ENCODE measurements around the gene IGF2BP1. TPM values are rescaled to one million over a fixed set of nuclear protein-coding genes. Genes with fewer than 3 reads are reported as not detected.

The IGF2BP1 gene
- total and polyA plus RNA-seq, 5 donors from 2014 or later = not detected

- DNase-seq (no peak), ATAC-seq (ENCODE audit: low read depth in 2 of 2) (peak in 1 of 2 donors; percentile 22)
- Mint-ChIP-seq H3K27ac (no peak overlapping the region), H3K27me3 (peaks cover 93% of the 10 kb centered on the region), H3K4me1 (peaks cover 0 to 36% (median 20%) of the 10 kb centered on the region in 4 donors), H3K4me3 (peak overlapping the region in 3 of 4 donors; percentile 63 to 79 (median 74)), H3K36me3 (no peaks in the 10 kb centered on the region), H3K9me3 (peaks cover 0 to 19% (median 2%) of the 10 kb centered on the region in 7 donors)
- Histone ChIP-seq H3K27ac (ENCODE audit: insufficient read depth, low read length, poor library complexity, severe bottlenecking) (no peak overlapping the region), H3K9me3 (ENCODE audit: control insufficient read depth in 2 of 2, low read length in 2 of 2) (peaks cover 0 to 3% of the 10 kb centered on the region in 2 experiments), H3K27me3 (ENCODE audit: control insufficient read depth, insufficient read depth, low read length) (peaks cover 64% of the 10 kb centered on the region), H3K36me3 (ENCODE audit: control insufficient read depth, insufficient read depth, low read length) (no peaks in the 10 kb centered on the region), H3K4me1 (ENCODE audit: control insufficient read depth, insufficient read depth, low read length, poor library complexity, severe bottlenecking) (peaks cover 36% of the 10 kb centered on the region), H3K4me3 (ENCODE audit: low read depth, low read length) (no peak overlapping the region)
Measured at GRCh38 chr17:48997827-48998586, 822 bp downstream of the IGF2BP1 start.

DNA sequence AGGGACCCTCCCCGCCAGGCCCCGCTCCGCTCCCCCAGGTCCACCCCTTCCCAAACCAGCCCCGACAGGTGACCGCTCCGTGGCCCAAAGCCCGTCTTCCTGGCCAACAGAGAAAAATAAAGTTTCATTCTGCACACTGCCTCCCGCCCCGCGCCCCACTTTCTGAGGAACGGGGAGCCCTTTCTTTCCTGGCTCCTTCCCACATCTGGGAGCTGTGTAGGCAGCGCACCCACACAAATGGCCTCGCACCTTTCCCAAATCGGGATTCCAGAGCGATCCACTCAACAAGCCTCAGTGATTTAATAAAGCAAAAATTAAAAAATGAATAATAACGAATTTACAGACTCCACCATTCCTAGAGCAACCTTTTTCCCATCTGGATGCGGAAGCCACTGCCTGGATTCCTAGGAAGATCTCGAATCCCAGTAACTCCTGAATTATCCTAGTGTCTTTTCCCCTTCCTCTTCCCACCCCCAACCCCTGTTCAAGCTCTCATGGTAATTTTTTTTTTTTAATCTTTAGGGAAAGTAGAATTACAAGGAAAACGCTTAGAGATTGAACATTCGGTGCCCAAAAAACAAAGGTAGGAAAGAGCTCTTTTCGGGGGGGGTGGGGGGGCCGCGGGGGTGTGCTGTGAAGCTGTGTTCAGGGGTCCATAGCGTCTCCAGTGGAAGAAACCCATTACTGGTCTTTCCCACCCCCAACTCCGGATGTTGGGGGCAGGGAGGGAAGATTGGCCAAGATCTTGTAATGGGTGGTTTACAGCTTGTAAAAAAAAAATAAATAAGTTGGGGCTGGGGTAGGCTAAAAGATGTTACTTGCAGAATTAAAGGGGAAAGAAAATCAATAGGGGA, 1.6 kb downstream of the IGF2BP1 start:
- no peak for ATAC-seq (ENCODE audit: low read depth in 2 of 2)
- Histone ChIP-seq H3K27ac (ENCODE audit: insufficient read depth, low read length, poor library complexity, severe bottlenecking) (no peak overlapping the region), H3K4me3 (ENCODE audit: low read depth, low read length) (no peak overlapping the region)

GRCh38 chr17:49000943-49001342, 3.8 kb downstream of the IGF2BP1 start:
- no peak overlapping the region for H3K27ac ChIP-seq (ENCODE audit: insufficient read depth, low read length, poor library complexity, severe bottlenecking)
- Mint-ChIP-seq H3K9me3 (peaks cover 0 to 17% (median 3%) of the 10 kb centered on the region in 7 donors), H3K4me1 (peaks cover 0 to 28% (median 15%) of the 10 kb centered on the region in 4 donors), H3K36me3 (no peaks in the 10 kb centered on the region), H3K27ac (no peak overlapping the region), H3K27me3 (peaks cover 96% of the 10 kb centered on the region), H3K4me3 (no peak overlapping the region)
- peaks cover 0 to 3% of the 10 kb centered on the region in 2 experiments for H3K9me3 ChIP-seq (ENCODE audit: control insufficient read depth in 2 of 2, low read length in 2 of 2)
- H3K4me3 ChIP-seq (ENCODE audit: low read depth, low read length) = no peak overlapping the region
- H3K27me3 ChIP-seq (ENCODE audit: control insufficient read depth, insufficient read depth, low read length) = peaks cover 69% of the 10 kb centered on the region
- no peaks in the 10 kb centered on the region for H3K36me3 ChIP-seq (ENCODE audit: control insufficient read depth, insufficient read depth, low read length)
- H3K4me1 ChIP-seq (ENCODE audit: control insufficient read depth, insufficient read depth, low read length, poor library complexity, severe bottlenecking) = peaks cover 28% of the 10 kb centered on the region
- no peak for DNase-seq
- ATAC-seq (ENCODE audit: low read depth in 2 of 2) = no peak

More for the DNA sequence above, 1.6 kb downstream of the IGF2BP1 start:
- peaks cover 0 to 36% (median 22%) of the 10 kb centered on the region in 4 donors for H3K4me1 Mint-ChIP-seq
- H3K36me3 ChIP-seq (ENCODE audit: control insufficient read depth, insufficient read depth, low read length) = no peaks in the 10 kb centered on the region
- no peak for DNase-seq
- peaks cover 69% of the 10 kb centered on the region for H3K27me3 ChIP-seq (ENCODE audit: control insufficient read depth, insufficient read depth, low read length)
- no peak overlapping the region for H3K27ac Mint-ChIP-seq
- peaks cover 0 to 19% (median 3%) of the 10 kb centered on the region in 7 donors for H3K9me3 Mint-ChIP-seq
- H3K4me3 Mint-ChIP-seq = peak overlapping the region in 3 of 4 donors; percentile 66 to 79 (median 78)
- H3K27me3 Mint-ChIP-seq = peaks cover 95% of the 10 kb centered on the region
- peaks cover 0 to 3% of the 10 kb centered on the region in 2 experiments for H3K9me3 ChIP-seq (ENCODE audit: control insufficient read depth in 2 of 2, low read length in 2 of 2)
- no peaks in the 10 kb centered on the region for H3K36me3 Mint-ChIP-seq
- H3K4me1 ChIP-seq (ENCODE audit: control insufficient read depth, insufficient read depth, low read length, poor library complexity, severe bottlenecking) = peaks cover 36% of the 10 kb centered on the region

DNA sequence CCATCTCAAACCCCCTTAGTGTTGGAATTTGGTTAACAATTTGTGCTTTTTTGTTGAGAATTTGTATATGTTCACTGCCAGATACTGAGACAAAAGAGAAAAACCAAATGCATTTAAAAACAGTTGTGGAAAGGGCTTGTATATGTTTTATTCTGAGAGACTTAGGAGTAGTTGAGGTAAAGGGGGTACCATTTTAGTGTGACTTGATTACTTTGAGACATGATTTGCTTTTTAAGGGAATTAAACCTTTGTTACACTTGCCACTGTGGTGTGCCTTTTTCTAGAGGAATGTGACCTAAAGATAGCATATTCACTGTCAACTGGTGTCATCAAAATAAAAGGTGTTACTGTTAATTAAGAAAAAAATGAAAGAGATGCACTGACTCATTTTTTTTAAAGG, 4.5 kb downstream of the IGF2BP1 start:
- DNase-seq = no peak
- Mint-ChIP-seq H3K9me3 (peaks cover 0 to 17% (median 2%) of the 10 kb centered on the region in 7 donors), H3K36me3 (no peaks in the 10 kb centered on the region), H3K27me3 (peaks cover 98% of the 10 kb centered on the region), H3K27ac (no peak overlapping the region), H3K4me3 (no peak overlapping the region), H3K4me1 (peaks cover 0 to 23% (median 12%) of the 10 kb centered on the region in 4 donors)
- Histone ChIP-seq H3K27me3 (ENCODE audit: control insufficient read depth, insufficient read depth, low read length) (peaks cover 73% of the 10 kb centered on the region), H3K9me3 (ENCODE audit: control insufficient read depth in 2 of 2, low read length in 2 of 2) (peaks cover 0 to 3% of the 10 kb centered on the region in 2 experiments), H3K4me3 (ENCODE audit: low read depth, low read length) (no peak overlapping the region), H3K4me1 (ENCODE audit: control insufficient read depth, insufficient read depth, low read length, poor library complexity, severe bottlenecking) (peaks cover 21% of the 10 kb centered on the region), H3K36me3 (ENCODE audit: control insufficient read depth, insufficient read depth, low read length) (no peaks in the 10 kb centered on the region), H3K27ac (ENCODE audit: insufficient read depth, low read length, poor library complexity, severe bottlenecking) (no peak overlapping the region)
- ATAC-seq (ENCODE audit: low read depth in 2 of 2) = no peak

DNA sequence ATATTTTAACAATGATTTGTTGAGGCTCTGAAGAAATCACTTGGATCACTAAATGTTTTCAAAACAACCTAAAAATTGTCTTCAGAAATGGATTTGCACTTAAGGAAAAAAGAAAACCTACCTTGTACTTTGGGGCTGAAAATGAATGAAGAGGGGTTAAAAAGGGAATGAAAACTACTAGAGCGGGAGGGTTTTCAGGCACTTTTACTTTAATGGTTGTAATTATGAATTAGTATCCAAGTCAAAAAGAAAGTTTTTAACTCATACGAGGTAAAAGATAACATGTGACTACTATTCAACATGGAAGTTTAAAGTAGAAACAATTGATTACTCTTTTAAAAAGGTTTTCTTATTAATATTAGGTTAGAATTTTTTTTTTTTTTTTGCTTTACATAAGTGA, 5.1 kb downstream of the IGF2BP1 start:
- Histone ChIP-seq H3K27ac (ENCODE audit: insufficient read depth, low read length, poor library complexity, severe bottlenecking) (no peak overlapping the region), H3K4me3 (ENCODE audit: low read depth, low read length) (no peak overlapping the region), H3K36me3 (ENCODE audit: control insufficient read depth, insufficient read depth, low read length) (no peaks in the 10 kb centered on the region), H3K4me1 (ENCODE audit: control insufficient read depth, insufficient read depth, low read length, poor library complexity, severe bottlenecking) (peaks cover 14% of the 10 kb centered on the region), H3K27me3 (ENCODE audit: control insufficient read depth, insufficient read depth, low read length) (peaks cover 79% of the 10 kb centered on the region), H3K9me3 (ENCODE audit: control insufficient read depth in 2 of 2, low read length in 2 of 2) (peaks cover 0 to 3% of the 10 kb centered on the region in 2 experiments)
- no peak overlapping the region for H3K27ac Mint-ChIP-seq
- H3K4me3 Mint-ChIP-seq = no peak overlapping the region
- ATAC-seq (ENCODE audit: low read depth in 2 of 2) = no peak
- H3K4me1 Mint-ChIP-seq = peaks cover under 1 to 18% (median 11%) of the 10 kb centered on the region in 4 donors
- DNase-seq = no peak
- peaks cover 96% of the 10 kb centered on the region for H3K27me3 Mint-ChIP-seq
- H3K36me3 Mint-ChIP-seq = no peaks in the 10 kb centered on the region
- H3K9me3 Mint-ChIP-seq = peaks cover 0 to 14% (median 2%) of the 10 kb centered on the region in 7 donors

- Mint-ChIP-seq H3K4me1 (peaks cover 4 to 13% (median 9%) of the 10 kb centered on the region in 4 donors), H3K27me3 (peaks cover 96% of the 10 kb centered on the region), H3K9me3 (peaks cover 0 to 14% (median 2%) of the 10 kb centered on the region in 7 donors), H3K27ac (no peak overlapping the region), H3K36me3 (no peaks in the 10 kb centered on the region), H3K4me3 (no peak overlapping the region)
- no peak for ATAC-seq (ENCODE audit: low read depth in 2 of 2)
- Histone ChIP-seq H3K36me3 (ENCODE audit: control insufficient read depth, insufficient read depth, low read length) (no peaks in the 10 kb centered on the region), H3K27ac (ENCODE audit: insufficient read depth, low read length, poor library complexity, severe bottlenecking) (no peak overlapping the region), H3K27me3 (ENCODE audit: control insufficient read depth, insufficient read depth, low read length) (peaks cover 78% of the 10 kb centered on the region), H3K4me3 (ENCODE audit: low read depth, low read length) (no peak overlapping the region), H3K9me3 (ENCODE audit: control insufficient read depth in 2 of 2, low read length in 2 of 2) (peaks cover 0 to 3% of the 10 kb centered on the region in 2 experiments), H3K4me1 (ENCODE audit: control insufficient read depth, insufficient read depth, low read length, poor library complexity, severe bottlenecking) (peaks cover 10% of the 10 kb centered on the region)
- DNase-seq = no peak
Measured at GRCh38 chr17:49002766-49003165, 5.6 kb downstream of the IGF2BP1 start.

GRCh38 chr17:49003557-49004511, 6.6 kb downstream of the IGF2BP1 start:
- Mint-ChIP-seq H3K9me3 (peaks cover 0 to 14% (median 2%) of the 10 kb centered on the region in 7 donors), H3K36me3 (no peaks in the 10 kb centered on the region), H3K27me3 (peaks cover 96% of the 10 kb centered on the region), H3K27ac (no peak overlapping the region), H3K4me3 (no peak overlapping the region), H3K4me1 (peaks cover 4 to 6% (median 4%) of the 10 kb centered on the region in 4 donors)
- ATAC-seq (ENCODE audit: low read depth in 2 of 2) (no peak), DNase-seq (no peak)
- no peaks in the 10 kb centered on the region for H3K36me3 ChIP-seq (ENCODE audit: control insufficient read depth, insufficient read depth, low read length)
- H3K27ac ChIP-seq (ENCODE audit: insufficient read depth, low read length, poor library complexity, severe bottlenecking) = no peak overlapping the region
- no peak overlapping the region for H3K4me3 ChIP-seq (ENCODE audit: low read depth, low read length)
- H3K9me3 ChIP-seq (ENCODE audit: control insufficient read depth in 2 of 2, low read length in 2 of 2) = peaks cover 0 to 3% of the 10 kb centered on the region in 2 experiments
- no peaks in the 10 kb centered on the region for H3K4me1 ChIP-seq (ENCODE audit: control insufficient read depth, insufficient read depth, low read length, poor library complexity, severe bottlenecking)
- H3K27me3 ChIP-seq (ENCODE audit: control insufficient read depth, insufficient read depth, low read length) = peaks cover 82% of the 10 kb centered on the region

Measured in CD4-positive, CD25-positive, alpha-beta regulatory T cell (primary cell).